NCI-H2196 (cell line): ENCODE measurements around the gene CLIP2.
"Not testable (repeated sequence)": the region's sequence is repeated elsewhere in the genome, so short reads cannot be mapped to it uniquely, and the experiment has no call there.

ENCODE experiments used
- DNase-seq: peaks from one replicate; lab custom pipeline; 2025; ENCODE audit not compliant: unreplicated experiment; lab: John Stamatoyannopoulos, UW

The CLIP2 gene

DNA sequence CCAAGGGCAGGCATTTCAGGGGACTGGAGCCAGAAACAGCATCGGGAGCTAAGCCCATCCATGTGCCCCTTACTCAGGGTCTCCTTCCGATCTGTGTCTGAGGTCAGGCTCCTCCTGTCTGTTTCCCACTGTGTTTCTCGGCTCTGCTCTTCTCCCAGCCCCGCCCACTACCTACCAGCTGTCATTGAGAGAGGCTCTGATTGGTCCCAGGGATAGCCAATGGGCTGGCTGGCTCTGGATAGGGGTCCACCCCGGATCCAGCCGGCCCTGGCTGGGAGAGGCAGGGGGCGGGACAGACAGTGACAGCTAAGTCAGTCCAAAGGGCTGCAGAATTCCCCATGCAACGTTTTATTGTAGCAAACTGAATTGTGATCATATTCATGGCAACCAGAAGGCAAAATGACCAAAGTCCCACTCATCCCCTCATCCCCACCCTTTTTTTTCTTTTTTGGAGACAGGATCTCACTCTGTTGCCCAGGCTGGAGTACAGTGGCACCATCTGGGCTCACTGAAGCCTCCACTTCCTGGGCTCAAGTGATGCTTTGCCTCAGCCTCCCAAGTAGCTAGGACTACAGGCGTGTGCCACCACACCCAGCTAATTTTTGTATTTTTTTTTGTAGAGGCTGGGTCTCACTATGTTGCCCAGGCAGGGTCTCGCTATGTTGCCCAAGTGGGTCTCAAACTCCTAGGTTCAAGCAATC is 76.3 kb downstream of the CLIP2 start:
- peak; percentile 91 for DNase-seq

DNA sequence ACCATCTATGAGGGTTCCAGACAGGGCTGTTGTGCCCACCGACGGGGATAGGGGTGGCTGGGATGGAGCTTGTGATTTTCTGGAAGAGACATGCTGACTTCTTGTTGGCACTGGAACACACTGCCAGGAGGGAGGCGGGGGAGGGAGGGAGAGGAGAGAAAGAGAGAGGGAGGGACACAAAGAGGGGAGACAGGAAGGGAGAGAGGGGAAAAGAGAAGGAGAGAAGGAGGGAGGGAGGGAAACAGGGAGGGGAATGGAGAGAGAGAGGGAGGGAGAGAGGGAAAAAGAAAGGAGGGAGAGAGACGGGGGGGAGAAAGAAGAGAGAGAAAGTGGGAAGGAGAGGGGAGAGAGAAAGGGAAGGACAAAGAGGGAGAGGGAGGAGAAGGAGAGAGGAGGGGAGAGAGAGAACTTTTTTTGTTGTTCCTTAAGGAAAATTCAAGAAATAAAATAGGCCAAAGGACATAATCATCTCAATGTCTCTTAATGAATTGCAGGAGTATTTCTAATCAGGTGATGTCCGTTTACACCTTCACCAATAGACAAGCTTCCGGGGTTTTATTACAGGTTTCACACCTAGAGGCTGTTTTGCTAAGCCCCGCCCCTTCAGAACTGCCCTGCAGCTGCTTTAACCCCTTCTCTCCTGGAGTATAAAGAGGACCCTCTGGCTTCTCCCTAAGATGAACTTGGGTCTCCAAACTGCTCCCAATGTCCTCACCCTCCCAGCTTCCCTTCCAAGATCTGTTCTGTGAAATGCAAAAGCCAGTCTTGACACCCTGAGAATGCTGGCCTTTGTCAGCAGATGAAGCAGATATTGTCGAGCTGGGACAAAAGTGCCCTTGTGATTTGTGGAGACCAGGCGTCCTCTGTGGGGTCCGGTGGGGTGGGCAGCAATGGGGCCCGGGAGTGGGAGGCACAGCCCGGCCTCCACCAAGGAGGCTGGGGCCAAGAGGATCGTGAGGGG is 82.5 kb downstream of the CLIP2 start:
- peak; percentile 66 for DNase-seq

DNA sequence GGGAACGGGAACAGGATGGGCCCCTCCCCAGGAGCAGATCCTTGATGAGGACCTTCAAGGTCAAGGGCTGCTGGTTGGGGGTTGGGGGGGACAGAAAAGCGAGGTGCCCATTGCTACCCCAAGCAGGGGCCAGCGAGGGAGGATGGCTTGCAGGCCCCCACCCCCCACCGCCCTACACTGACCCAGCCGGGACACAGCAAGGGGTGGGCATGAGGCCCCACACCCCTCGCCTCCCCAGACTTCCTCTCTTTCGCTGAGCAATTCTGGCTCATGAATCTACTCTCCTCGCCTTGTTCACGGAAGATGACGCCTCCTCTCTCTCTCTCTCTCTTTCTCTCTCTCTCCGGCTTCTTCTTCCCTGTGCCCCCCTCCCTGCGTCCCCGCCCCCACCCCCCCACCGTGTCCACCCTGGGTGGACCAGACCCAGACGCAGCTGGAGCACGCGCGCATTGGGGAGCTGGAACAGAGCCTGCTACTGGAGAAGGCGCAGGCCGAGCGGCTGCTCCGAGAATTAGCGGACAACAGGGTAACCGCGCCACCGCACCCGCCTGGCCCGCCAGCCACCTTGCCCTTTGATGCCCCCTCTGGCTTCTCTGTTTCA is 83.4 kb downstream of the CLIP2 start:
- no peak for DNase-seq

DNA sequence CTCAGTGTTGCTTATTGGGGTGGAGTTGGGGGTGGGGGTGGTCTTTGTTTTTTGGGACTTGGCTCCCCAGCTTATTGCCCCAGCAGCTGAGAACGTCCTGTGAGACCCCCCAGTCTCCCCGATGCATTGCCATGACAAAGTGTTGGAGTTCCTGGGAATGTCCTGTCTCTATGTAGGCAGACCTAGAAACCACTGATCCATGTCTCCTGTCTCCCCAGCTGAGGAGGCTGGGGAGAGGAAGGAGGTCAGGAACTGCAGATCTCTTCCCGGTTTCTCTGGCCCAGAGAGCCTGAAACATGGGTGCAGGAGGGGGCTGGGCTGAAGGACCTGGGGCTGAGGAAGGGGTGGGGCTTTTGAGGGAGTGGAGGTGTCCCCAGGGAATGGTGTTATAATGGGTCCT is 84.3 kb downstream of the CLIP2 start:
- DNase-seq = no peak

DNA sequence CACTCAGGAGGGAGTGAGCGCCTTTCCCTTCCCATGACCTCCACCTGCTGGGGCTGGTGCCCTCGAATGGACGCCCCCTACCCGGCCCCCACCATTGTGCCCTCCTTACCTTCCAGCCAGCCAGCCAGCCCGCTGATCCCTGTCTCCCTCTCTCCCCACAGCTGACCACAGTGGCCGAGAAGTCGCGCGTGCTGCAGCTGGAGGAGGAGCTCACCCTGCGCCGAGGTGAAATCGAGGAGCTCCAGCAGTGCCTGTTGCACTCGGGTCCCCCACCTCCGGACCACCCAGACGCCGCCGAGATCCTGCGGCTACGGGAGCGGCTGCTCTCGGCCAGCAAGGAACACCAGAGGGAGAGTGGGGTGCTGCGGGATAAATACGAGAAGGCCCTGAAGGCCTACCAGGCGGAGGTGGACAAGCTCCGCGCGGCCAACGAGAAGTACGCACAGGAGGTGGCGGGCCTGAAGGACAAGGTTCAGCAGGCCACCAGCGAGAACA is 86.6 kb downstream of the CLIP2 start:
- no peak for DNase-seq

DNA sequence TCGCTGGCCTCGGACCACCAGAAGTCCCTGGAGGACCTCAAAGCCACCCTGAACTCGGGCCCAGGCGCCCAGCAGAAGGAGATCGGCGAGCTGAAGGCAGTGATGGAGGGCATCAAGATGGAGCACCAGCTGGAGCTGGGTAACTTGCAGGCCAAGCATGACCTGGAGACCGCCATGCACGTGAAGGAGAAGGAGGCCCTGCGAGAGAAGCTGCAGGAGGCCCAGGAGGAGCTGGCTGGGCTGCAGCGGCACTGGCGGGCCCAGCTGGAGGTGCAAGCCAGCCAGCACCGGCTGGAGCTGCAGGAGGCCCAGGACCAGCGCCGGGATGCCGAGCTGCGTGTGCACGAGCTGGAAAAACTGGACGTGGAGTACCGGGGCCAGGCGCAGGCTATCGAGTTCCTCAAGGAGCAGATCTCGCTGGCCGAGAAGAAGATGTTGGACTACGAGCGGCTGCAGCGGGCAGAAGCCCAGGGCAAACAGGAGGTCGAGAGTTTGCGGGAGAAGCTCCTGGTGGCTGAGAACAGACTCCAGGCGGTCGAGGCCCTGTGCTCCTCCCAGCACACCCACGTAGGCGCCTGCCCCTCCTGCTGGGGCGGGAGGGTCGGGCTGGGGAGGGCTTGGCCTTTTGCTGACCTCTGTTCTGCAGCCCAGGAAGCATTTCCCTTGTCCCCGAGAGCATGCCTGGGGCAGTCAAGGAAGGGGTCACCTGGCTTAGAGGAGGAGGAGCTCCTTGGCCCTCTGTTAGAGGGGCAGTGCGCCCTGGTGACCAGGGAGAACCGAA is 87.2 kb downstream of the CLIP2 start:
- DNase-seq = no peak

DNA sequence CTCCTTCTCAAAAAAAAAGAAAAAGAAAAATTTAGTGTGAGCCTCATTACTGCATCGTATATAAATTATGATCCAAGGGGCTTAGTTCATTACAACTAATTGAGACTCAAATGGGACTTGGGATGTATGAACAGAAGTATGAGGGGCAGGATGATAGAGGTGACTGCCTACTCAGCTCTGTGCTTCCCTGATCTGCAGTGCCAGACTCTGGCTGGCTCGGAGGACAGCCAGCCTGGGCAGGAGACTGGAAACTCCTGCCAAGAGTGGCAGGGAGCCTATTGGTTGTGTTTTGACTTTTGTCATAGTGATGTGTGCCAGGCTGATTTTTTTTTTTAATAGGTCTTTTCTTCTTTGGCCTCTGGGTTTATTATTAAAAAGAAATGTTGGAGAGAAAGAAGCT is 90.7 kb downstream of the CLIP2 start:
- peak; percentile 10 for DNase-seq

DNA sequence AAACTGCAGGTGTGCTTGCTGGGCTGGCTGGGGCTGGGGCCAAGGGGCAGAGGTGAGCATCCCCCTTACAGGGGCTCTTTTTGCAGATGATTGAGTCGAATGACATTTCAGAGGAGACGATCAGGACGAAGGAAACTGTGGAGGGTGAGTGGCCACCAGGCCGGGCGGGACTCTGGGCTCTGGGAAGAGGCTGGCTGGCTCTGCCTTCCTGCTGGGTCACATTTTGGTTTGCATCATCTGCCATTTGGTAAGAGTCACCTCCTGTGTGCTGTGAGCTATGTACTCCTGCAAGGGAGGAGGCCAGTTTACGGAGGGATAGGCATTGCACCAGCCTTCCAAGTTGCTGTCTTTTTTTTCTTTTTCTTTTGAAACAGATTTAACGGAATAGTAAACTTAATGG is 91.5 kb downstream of the CLIP2 start:
- no peak for DNase-seq

DNA sequence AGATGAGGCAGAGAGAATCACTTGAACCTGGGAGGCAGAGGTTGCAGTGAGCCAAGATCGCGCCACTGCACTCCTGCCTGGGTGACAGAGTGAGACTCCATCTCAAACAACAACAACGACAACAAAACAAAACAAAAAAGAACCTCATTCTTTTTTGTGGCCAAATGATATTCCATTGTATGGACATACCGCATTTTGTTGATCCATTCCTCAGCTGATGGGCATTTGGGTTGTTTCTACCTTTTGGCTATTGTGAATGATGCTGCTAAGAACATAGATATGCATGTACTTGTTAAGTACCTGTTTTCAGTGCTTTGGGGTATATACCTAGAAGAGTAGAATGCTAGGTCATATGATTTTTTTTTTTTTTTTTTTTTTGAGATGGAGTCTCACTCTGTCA is 94.9 kb downstream of the CLIP2 start:
- DNase-seq = not testable (repeated sequence)

DNA sequence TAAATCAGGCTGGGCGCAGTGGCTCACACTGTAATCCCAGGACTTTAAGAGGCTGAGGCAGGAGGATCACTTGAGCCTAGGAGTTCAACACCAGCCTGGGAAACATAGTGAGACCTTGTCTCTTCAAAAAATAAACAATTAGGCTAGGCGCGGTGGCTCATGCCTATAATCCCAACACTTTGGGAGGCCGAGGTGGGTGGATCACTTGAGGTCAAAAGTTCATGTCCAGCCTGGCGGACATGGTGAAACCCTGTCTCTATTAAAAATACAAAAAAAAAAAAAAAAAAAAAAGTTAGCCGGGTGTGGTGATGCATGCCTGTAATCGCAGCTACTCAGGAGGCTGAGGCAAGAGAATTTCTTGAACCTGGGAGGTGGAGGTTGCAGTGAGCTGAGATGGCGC is 95.6 kb downstream of the CLIP2 start:
- not testable (repeated sequence) for DNase-seq

DNA sequence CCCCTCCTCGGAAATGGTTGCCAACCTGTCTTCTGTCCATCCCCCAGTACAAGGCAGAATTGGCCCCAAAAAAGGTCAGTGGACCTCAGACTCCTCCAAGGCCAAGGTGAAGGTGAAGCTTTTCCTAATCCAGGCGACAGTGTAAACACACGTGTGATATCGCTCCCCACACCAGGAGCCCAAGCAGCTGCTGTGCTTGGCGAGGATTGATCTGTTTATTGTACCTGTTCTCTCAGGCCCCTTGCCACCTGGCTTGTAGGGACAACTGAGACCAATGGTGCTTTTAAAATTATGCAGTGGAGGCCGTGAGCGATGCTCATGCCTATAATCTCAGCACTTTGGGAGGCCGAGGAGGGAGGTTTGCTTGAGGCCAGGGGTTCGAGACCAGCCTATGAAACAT is 98.4 kb downstream of the CLIP2 start:
- no peak for DNase-seq

DNA sequence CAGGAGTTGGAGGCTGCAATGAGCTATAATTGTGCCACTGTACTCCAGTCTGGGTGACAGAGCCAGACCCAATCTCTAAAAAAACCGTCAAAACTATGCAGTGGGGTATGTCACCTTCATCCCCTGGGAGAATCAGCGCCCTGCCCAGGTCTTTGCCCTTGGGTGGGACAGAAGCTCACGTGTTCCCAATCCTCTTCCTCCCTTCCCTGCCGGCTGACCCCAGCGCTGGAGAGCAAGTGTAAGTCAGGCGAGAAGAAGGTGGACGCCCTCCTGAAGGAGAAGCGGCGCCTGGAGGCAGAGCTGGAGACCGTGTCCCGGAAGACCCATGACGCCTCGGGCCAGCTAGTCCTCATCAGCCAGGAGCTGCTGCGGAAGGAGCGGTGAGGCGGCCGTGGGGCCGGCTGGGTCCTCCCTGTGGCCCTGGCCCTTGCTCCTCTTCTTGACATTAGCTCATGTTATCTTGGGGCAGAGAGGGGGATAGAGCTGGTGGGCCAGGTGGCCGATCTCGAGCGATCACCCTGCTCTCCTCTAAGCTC is 99.7 kb downstream of the CLIP2 start:
- no peak for DNase-seq

DNA sequence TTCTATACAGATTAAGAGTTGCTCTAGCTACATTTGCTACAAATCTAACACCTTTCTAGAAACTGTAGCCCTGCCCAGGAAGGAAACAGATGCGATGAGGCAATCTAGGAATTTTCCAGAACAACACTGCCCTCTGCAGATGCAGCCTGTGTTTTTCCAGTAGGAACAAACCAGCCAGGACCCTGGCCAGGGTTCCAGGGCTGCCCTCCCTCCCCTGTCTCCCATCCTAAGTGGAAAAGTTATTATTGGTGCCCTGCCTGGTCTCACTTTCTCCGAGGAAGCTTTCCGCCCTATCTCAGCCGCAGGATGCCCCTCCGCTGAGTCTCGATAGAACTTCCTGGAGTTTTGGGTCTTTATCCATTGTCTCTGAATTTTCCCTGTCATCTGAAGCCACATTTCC is 104.5 kb downstream of the CLIP2 start:
- peak; percentile 36 for DNase-seq

DNA sequence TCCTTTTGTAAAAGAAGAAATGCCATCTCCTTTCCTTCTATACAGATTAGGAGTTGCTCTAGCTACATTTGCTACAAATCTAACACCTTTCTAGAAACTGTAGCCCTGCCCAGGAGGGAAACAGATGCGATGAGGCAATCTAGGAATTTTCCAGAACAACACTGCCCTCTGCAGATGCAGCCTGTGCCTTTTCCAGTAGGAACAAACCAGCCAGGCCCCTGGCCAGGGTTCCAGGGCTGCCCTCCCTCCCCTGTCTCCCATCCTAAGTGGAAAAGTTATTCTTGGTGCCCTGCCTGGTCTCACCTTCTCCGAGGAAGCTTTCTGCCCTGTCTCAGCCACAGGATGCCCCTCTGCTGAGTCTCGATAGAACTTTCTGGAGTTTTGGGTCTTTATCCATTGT is 105.4 kb downstream of the CLIP2 start:
- peak; percentile 23 for DNase-seq

DNA sequence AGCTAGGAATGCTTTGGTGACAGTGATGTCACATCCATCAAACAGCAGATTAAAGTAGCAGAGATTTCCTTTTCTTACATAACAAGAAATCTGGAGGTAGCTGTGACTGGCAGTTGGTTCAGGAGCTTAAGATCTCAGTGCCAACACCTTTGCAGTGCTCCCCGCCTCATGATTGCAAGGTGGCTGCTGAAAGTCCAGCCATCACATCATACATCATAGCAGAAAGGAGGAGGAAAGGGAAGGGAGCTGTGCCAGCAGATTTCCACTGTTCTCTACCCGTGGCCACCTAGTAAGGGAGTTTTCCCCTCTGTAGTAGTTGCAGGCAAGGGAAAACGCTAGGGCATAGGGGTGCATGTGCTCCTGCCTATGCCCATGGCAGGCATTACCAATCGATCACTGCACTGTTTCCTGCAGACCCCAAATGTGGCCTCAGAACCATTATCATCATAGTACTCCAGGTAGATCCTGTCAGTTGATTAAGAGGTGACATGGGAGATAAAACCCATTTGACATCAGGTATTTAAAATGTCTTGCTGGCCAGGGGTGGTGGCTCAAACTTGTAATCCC is 106.6 kb downstream of the CLIP2 start:
- DNase-seq = no peak

DNA sequence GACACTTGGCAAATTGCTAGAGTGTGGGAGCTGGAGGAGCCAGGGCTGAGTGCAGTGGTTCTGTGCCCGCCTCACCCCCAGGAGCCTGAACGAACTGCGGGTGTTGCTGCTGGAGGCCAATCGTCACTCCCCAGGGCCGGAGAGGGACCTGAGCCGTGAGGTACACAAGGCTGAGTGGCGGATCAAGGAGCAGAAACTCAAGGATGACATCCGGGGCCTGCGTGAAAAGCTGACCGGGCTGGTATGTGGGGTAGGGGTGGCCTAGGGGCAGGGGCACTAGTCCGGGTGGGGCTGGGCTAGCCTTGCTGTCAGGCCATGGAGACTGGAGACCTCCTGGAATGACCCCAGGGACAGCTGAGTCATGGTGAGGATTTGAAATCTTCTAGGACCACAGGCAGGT is 107.8 kb downstream of the CLIP2 start:
- DNase-seq = no peak

DNA sequence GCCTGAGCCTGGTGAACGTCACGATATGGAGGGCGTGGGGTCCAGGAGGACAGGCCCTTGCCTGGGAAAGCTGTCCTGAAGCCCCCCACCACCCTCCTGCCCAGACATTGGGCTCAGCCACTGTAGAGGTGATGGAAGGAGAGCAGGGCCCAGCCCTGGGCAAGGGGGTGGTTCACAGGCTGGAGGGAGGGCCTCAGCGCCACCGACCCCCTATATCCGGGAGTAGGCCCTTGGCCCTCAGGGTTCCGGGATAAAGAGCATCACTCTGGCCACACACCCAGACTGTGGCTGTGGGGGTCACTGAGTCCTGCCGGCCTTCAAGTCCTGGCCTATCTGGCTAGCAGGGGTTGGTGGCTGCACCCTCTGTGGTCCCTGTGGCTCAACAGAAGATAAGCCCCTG is 109.2 kb downstream of the CLIP2 start:
- no peak for DNase-seq

DNA sequence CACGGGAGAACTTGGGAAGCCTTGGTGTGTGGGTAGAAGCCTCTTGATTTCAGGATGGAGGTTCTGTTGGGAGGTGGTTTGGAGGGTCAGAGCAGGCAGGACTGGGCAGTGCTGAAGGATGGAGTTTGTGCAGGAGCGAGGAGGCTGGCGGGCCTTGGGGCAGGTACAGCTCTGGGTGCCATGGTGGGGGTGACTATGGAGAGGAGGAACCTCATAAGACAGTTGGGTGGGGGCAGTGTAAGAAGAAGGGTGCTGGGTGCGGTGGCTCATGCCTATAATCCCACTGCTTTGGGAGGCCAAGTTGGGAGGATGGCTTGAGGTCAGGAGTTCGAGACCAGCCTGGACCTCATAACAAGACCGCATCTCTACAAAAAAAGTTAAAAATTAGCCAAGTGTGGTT is 109.8 kb downstream of the CLIP2 start:
- DNase-seq = no peak

DNA sequence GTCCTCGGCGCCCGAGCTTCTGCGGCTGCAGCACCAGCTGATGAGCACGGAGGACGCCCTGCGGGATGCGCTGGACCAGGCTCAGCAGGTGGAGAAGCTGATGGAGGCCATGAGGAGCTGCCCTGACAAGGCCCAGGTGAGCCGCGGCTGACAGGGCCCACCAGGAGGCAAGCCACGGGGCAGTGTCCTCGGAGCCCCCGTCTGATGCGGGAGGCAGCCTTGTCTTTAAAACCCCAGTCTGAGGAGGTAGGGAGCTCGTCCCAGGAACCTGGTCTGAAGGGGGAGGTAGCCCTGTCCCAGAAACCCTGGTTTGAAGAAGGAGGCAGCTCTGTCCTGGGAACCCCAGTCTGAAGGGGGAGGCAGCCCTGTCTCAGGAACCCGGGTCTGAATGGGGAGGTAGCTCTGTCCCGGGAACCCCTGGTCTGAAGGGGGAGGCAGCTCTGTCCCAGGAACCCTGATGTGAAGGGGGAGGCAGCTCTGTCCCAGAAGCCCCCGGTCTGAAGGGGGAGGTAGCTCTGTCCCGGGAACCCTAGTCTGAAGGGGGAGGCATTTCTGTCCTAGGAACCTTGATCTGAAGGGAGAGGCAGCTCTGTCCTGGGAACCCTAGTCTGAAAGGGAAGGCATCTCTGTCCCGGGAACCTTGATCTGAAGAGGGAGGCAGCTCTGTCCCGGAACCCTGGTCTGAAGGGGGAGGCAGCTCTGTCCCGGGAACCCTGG is 111.4 kb downstream of the CLIP2 start:
- DNase-seq = no peak
